HepG2 (cell line): Measurements from ENCODE around the gene ITPR1. TPM values are rescaled to one million over a fixed set of nuclear protein-coding genes. Genes with fewer than 3 reads are reported as not detected.

Experiments
- BHLHE40 ChIP-seq: IDR thresholded peaks from 2 replicates; pipeline ENCODE4 v1.6.1; 2011; ENCODE audit warnings: low read length, improper control_type of control experiment
- CERS6 ChIP-seq: sonication (generic); formaldehyde crosslinking; IDR thresholded peaks from 2 replicates; pipeline ENCODE4 v1.5.0; 2020; ENCODE audit warnings: missing genetic modification reagents
- CREB3 ChIP-seq: sonication (generic); formaldehyde crosslinking; IDR thresholded peaks from 2 replicates; pipeline ENCODE4 v1.5.0; 2020; ENCODE audit warnings: missing genetic modification reagents
- DR1 ChIP-seq: sonication (generic); formaldehyde crosslinking; IDR thresholded peaks from 2 replicates; pipeline ENCODE4 v1.8.0; 2021; ENCODE audit warnings: mild to moderate bottlenecking, missing genetic modification reagents, inconsistent platforms
- KDM4B ChIP-seq: sonication (generic); formaldehyde crosslinking; IDR thresholded peaks from 2 replicates; pipeline ENCODE4 v1.4.0; 2020; ENCODE audit warnings: missing genetic modification reagents
- LCORL ChIP-seq, 2 experiments: fragments of 450-650 bp in 1 of 2; sonication (generic) in 1 of 2; formaldehyde crosslinking in 1 of 2; IDR thresholded peaks; 2 replicates each; pipeline versions ENCODE4 v1.5.0 to v1.6.1; 2017 to 2020; ENCODE audit warnings: antibody characterized with exemption in 1 of 2, missing genetic modification reagents in 1 of 2
- MAFF ChIP-seq: IDR thresholded peaks from 2 replicates; pipeline ENCODE4 v1.6.1; 2011; ENCODE audit warnings: low read depth, low read length, improper control_type of control experiment
- MXI1 ChIP-seq: IDR thresholded peaks from 3 replicates; pipeline ENCODE4 v1.6.1; 2012; ENCODE audit warnings: low read depth, low read length, inconsistent platforms, borderline replicate concordance
- NFATC3 ChIP-seq: sonication (generic); formaldehyde crosslinking; IDR thresholded peaks from 2 replicates; pipeline ENCODE4 v1.5.1; 2020; ENCODE audit warnings: mild to moderate bottlenecking, missing genetic modification reagents
- NFKB2 ChIP-seq: sonication (generic); formaldehyde crosslinking; IDR thresholded peaks from 2 replicates; pipeline ENCODE4 v1.4.0; 2020; ENCODE audit warnings: missing genetic modification reagents, borderline replicate concordance
- SP2 ChIP-seq: sonication (generic); formaldehyde crosslinking; IDR thresholded peaks from 2 replicates; pipeline ENCODE4 v1.5.1; 2020; ENCODE audit warnings: mild to moderate bottlenecking, missing genetic modification reagents
- XRCC5 ChIP-seq: fragments of 200-400 bp; formaldehyde crosslinking; optimal IDR thresholded peaks from 2 replicates; pipeline ENCODE3; 2017; ENCODE audit warnings: mild to moderate bottlenecking, low read length
- ZKSCAN8 ChIP-seq: IDR thresholded peaks from 2 replicates; pipeline ENCODE4 v1.6.1; 2016; ENCODE audit warnings: borderline replicate concordance, missing genetic modification reagents, missing compliant biosample characterization
- ZNF3 ChIP-seq: IDR thresholded peaks from 2 replicates; pipeline ENCODE4 v1.7.0; 2017; ENCODE audit warnings: inconsistent platforms
- ZNF414 ChIP-seq: sonication (generic); formaldehyde crosslinking; IDR thresholded peaks from 2 replicates; pipeline ENCODE4 v1.5.0; 2020; ENCODE audit warnings: missing genetic modification reagents
- polyA plus RNA-seq, 8 experiments: library from polyadenylated mRNA; depleted of rRNA in 3 of 8; stranded (reverse) in 7 of 8; unstranded in 1 of 8; fragments of >200 nt; fragmentation: Illumina TruSeq in 4 of 8; extraction: Trizol in 4 of 8; gene quantifications; 2 replicates each; pipeline versions ENCODE4 v1.2.1 to v1.2.3, GENCODE V29; 2011 to 2016; ENCODE audit warnings: low read depth in 4 of 8, missing spikeins in 1 of 8, mixed read lengths in 1 of 8; ENCODE audit not compliant: insufficient read depth in 1 of 8
- total RNA-seq, 5 experiments: library from RNA; depleted of rRNA; stranded (reverse); fragments of >200 nt; fragmentation: Illumina TruSeq; extraction: Trizol; gene quantifications; 2 replicates each; pipeline ENCODE4 v1.2.3, GENCODE V29; 2016; ENCODE audit warnings: low read depth in 1 of 5
- TF ChIP-seq, protein P1 (sequence below): sonication (generic); formaldehyde crosslinking; IDR thresholded peaks from 2 replicates; pipeline ENCODE4 v1.5.1; 2020; ENCODE audit warnings: mild to moderate bottlenecking, missing genetic modification reagents
- TF ChIP-seq, protein P2 (sequence below): sonication (generic); formaldehyde crosslinking; IDR thresholded peaks from 2 replicates; pipeline ENCODE4 v1.5.1; 2020; ENCODE audit warnings: mild to moderate bottlenecking, missing genetic modification reagents, borderline replicate concordance

Gene ITPR1
- total and polyA plus RNA-seq, 2 of the 13 experiments (the other 11 are each of a cell fraction or from before 2014, with no cell fraction given), result 10.0 to 11.4 TPM

- TF ChIP-seq, protein P1, sequence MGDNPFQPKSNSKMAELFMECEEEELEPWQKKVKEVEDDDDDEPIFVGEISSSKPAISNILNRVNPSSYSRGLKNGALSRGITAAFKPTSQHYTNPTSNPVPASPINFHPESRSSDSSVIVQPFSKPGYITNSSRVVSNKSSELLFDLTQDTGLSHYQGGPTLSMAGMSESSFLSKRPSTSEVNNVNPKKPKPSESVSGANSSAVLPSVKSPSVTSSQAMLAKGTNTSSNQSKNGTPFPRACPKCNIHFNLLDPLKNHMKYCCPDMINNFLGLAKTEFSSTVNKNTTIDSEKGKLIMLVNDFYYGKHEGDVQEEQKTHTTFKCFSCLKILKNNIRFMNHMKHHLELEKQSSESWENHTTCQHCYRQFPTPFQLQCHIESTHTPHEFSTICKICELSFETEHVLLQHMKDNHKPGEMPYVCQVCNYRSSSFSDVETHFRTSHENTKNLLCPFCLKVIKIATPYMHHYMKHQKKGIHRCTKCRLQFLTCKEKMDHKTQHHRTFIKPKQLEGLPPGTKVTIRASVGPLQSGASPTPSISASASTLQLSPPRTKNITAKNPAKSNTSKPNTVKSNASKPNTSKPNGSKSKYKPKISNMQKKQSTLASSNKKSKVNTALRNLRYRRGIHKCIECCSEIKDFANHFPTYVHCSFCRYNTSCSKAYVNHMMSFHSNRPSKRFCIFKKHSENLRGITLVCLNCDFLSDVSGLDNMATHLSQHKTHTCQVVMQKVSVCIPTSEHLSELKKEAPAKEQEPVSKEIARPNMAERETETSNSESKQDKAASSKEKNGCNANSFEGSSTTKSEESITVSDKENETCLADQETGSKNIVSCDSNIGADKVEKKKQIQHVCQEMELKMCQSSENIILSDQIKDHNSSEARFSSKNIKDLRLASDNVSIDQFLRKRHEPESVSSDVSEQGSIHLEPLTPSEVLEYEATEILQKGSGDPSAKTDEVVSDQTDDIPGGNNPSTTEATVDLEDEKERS (CRISPR knock-in tag), result peak; percentile 92
- no peak for TF ChIP-seq XRCC5
- no peak for TF ChIP-seq DR1 (CRISPR knock-in tag)
- no peak for TF ChIP-seq NFATC3 (CRISPR knock-in tag)
- TF ChIP-seq KDM4B (CRISPR knock-in tag), result no peak
- no peak for TF ChIP-seq CERS6 (CRISPR knock-in tag)
- peak; percentile 34; the same call in 1 of the 2 replicates for TF ChIP-seq ZKSCAN8 (CRISPR knock-in tag)
- no peak for TF ChIP-seq NFKB2 (CRISPR knock-in tag)
- no peak; the same call in 1 of the 2 replicates for TF ChIP-seq MAFF
- no peak for TF ChIP-seq LCORL (IDR thresholded peaks at IDR 0.05)
- TF ChIP-seq LCORL (CRISPR knock-in tag; IDR thresholded peaks at IDR 0.05), result peak; percentile 82
- no peak for TF ChIP-seq ZNF3 (CRISPR knock-in tag)
- TF ChIP-seq, protein P2, sequence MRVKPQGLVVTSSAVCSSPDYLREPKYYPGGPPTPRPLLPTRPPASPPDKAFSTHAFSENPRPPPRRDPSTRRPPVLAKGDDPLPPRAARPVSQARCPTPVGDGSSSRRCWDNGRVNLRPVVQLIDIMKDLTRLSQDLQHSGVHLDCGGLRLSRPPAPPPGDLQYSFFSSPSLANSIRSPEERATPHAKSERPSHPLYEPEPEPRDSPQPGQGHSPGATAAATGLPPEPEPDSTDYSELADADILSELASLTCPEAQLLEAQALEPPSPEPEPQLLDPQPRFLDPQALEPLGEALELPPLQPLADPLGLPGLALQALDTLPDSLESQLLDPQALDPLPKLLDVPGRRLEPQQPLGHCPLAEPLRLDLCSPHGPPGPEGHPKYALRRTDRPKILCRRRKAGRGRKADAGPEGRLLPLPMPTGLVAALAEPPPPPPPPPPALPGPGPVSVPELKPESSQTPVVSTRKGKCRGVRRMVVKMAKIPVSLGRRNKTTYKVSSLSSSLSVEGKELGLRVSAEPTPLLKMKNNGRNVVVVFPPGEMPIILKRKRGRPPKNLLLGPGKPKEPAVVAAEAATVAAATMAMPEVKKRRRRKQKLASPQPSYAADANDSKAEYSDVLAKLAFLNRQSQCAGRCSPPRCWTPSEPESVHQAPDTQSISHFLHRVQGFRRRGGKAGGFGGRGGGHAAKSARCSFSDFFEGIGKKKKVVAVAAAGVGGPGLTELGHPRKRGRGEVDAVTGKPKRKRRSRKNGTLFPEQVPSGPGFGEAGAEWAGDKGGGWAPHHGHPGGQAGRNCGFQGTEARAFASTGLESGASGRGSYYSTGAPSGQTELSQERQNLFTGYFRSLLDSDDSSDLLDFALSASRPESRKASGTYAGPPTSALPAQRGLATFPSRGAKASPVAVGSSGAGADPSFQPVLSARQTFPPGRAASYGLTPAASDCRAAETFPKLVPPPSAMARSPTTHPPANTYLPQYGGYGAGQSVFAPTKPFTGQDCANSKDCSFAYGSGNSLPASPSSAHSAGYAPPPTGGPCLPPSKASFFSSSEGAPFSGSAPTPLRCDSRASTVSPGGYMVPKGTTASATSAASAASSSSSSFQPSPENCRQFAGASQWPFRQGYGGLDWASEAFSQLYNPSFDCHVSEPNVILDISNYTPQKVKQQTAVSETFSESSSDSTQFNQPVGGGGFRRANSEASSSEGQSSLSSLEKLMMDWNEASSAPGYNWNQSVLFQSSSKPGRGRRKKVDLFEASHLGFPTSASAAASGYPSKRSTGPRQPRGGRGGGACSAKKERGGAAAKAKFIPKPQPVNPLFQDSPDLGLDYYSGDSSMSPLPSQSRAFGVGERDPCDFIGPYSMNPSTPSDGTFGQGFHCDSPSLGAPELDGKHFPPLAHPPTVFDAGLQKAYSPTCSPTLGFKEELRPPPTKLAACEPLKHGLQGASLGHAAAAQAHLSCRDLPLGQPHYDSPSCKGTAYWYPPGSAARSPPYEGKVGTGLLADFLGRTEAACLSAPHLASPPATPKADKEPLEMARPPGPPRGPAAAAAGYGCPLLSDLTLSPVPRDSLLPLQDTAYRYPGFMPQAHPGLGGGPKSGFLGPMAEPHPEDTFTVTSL (CRISPR knock-in tag), result peak; percentile 44; the same call in 1 of the 2 replicates
- no peak; the same call in 2 of the 3 replicates for TF ChIP-seq MXI1
- no peak for TF ChIP-seq CREB3
- no peak for TF ChIP-seq SP2 (CRISPR knock-in tag)
- TF ChIP-seq ZNF414 (CRISPR knock-in tag), result peak; percentile 72; the same call in 1 of the 2 replicates
- peak; percentile 49; the same call in 1 of the 2 replicates for TF ChIP-seq BHLHE40
Measured at GRCh38 chr3:4752201-4753072, 259.3 kb downstream of the ITPR1 start (continued).
